ENCODE data around the gene MRFAP1L1. TPM values are rescaled to one million over a fixed set of nuclear protein-coding genes. Genes with fewer than 3 reads are reported as not detected.

The MRFAP1L1 gene
- total and polyA plus RNA-seq, 7 donors, result 30.0 to 79.0 (median 39.1) TPM

- Histone ChIP-seq H3K27ac (peak overlapping the region; percentile 85), H3K4me3 (peak overlapping the region; percentile 97), H3K4me1 (peaks cover 41% of the 10 kb centered on the region), H3K9me3 (no peaks in the 10 kb centered on the region), H3K27me3 (ENCODE audit: insufficient read depth in 3 of 3, low read length in 2 of 3) (no peaks in the 10 kb centered on the region), H3K36me3 (ENCODE audit: insufficient read depth in 1 of 2, low read depth in 1 of 2) (peaks cover 0 to 13% of the 10 kb centered on the region in 2 donors)
- no peak for TF ChIP-seq CTCF (IDR thresholded peaks at IDR 0.05)
- DNase-seq (no peak), ATAC-seq (peak in 3 of 4 donors; percentile 7 to 22 (median 12))
- intact Hi-C loops (cut with DNase I), result loop anchor here in 1 of 2 donors (10.0 kb wide), 1 partner anchor 275 kb away; no protein-coding TSS in a partner anchor
- WGBS, 3 donors, result 9 to 14% (median 11%) methylated on average over 6 of the region's 6 CpGs
Observed at GRCh38 chr4:6710282-6710681, 617 bp upstream of the MRFAP1L1 start.

GRCh38 chr4:6706173-6706572, 3.5 kb downstream of the MRFAP1L1 start:
- WGBS, 3 donors, result 87 to 93% (median 92%) methylated on average over 5 of the region's 5 CpGs
- H3K9me3 ChIP-seq, result no peaks in the 10 kb centered on the region
- H3K36me3 ChIP-seq (ENCODE audit: insufficient read depth in 1 of 2, low read depth in 1 of 2), result peaks cover 0 to 22% of the 10 kb centered on the region in 2 donors
- ATAC-seq (no peak), DNase-seq (no peak)
- H3K4me3 ChIP-seq, result no peak overlapping the region
- H3K4me1 ChIP-seq, result peaks cover 60% of the 10 kb centered on the region
- intact Hi-C loops (cut with DNase I), result no loop called here
- H3K27me3 ChIP-seq (ENCODE audit: insufficient read depth in 3 of 3, low read length in 2 of 3), result no peaks in the 10 kb centered on the region
- TF ChIP-seq CTCF (IDR thresholded peaks at IDR 0.05), result no peak
- peak overlapping the region; percentile 85 for H3K27ac ChIP-seq

- no peaks in the 10 kb centered on the region for H3K9me3 ChIP-seq
- ATAC-seq (no peak), DNase-seq (no peak)
- intact Hi-C loops (cut with DNase I), result no loop called here
- H3K27ac ChIP-seq, result no peak overlapping the region
- peaks cover 60% of the 10 kb centered on the region for H3K4me1 ChIP-seq
- H3K4me3 ChIP-seq, result no peak overlapping the region
- H3K27me3 ChIP-seq (ENCODE audit: insufficient read depth in 3 of 3, low read length in 2 of 3), result no peaks in the 10 kb centered on the region
- TF ChIP-seq CTCF (IDR thresholded peaks at IDR 0.05), result no peak
- 91 to 97% (median 93%) methylated on average over 2 of the region's 2 CpGs for WGBS, 3 donors
- peaks cover 0 to 23% of the 10 kb centered on the region in 2 donors for H3K36me3 ChIP-seq (ENCODE audit: insufficient read depth in 1 of 2, low read depth in 1 of 2)
Observed at GRCh38 chr4:6705646-6706045, 4.0 kb downstream of the MRFAP1L1 start.

- Histone ChIP-seq H3K4me3 (peak overlapping the region; percentile 4), H3K27me3 (ENCODE audit: insufficient read depth in 3 of 3, low read length in 2 of 3) (no peaks in the 10 kb centered on the region), H3K4me1 (peaks cover 54% of the 10 kb centered on the region), H3K27ac (peak overlapping the region; percentile 34), H3K36me3 (ENCODE audit: insufficient read depth in 1 of 2, low read depth in 1 of 2) (peaks cover 0 to 37% of the 10 kb centered on the region in 2 donors), H3K9me3 (no peaks in the 10 kb centered on the region)
- TF ChIP-seq CTCF (IDR thresholded peaks at IDR 0.05), result no peak
- DNase-seq, result no peak
- ATAC-seq, result peak in 3 of 4 donors; percentile 40 to 70 (median 50)
- intact Hi-C loops (cut with DNase I), result no loop called here
- 34 to 41% (median 34%) methylated on average over 3 of the region's 3 CpGs for WGBS, 3 donors
Observed at GRCh38 chr4:6703786-6704185, 5.9 kb downstream of the MRFAP1L1 start.

GRCh38 chr4:6702761-6703160, 6.9 kb downstream of the MRFAP1L1 start:
- Histone ChIP-seq H3K4me3 (no peak overlapping the region), H3K9me3 (no peaks in the 10 kb centered on the region), H3K4me1 (peaks cover 46% of the 10 kb centered on the region), H3K36me3 (ENCODE audit: insufficient read depth in 1 of 2, low read depth in 1 of 2) (peaks cover 0 to 35% of the 10 kb centered on the region in 2 donors), H3K27ac (no peak overlapping the region), H3K27me3 (ENCODE audit: insufficient read depth in 3 of 3, low read length in 2 of 3) (no peaks in the 10 kb centered on the region)
- DNase-seq, result no peak
- TF ChIP-seq CTCF (IDR thresholded peaks at IDR 0.05), result no peak
- intact Hi-C loops (cut with DNase I), result no loop called here
- 0% methylated on average over 1 of the region's 1 CpG for WGBS, 3 donors
- no peak for ATAC-seq

Measured in psoas muscle (tissue), 8 donors.